ENCODE data around the gene TICAM1. TPM values are rescaled to one million over a fixed set of nuclear protein-coding genes. Genes with fewer than 3 reads are reported as not detected.
A peak's percentile ranks its signal among the peaks of the same experiment; 100 is the strongest.

TICAM1 gene
- total RNA-seq, 1 donor = 3.2 TPM

DNA sequence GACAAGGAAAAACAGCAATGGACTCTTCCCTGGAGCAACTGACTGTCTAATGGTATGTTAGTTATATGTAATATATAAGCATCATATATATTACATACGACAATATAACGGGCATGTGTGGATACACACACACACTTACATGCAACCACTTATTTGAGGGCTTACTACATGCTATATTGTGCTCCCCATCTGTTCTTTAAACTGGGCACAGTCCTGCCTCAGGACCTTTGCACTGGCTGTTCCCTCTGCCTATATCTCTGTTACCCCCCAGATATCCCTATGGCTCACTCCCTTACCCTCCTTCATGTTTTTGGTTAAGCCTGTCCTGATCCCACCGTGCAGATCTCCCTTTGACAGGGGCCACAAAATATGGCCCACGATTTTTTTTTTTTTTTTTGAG, 10.2 kb downstream of the TICAM1 start:
- no peak overlapping the region for H3K4me3 ChIP-seq (ENCODE audit: low read depth, low read length)
- TF ChIP-seq, protein P1, sequence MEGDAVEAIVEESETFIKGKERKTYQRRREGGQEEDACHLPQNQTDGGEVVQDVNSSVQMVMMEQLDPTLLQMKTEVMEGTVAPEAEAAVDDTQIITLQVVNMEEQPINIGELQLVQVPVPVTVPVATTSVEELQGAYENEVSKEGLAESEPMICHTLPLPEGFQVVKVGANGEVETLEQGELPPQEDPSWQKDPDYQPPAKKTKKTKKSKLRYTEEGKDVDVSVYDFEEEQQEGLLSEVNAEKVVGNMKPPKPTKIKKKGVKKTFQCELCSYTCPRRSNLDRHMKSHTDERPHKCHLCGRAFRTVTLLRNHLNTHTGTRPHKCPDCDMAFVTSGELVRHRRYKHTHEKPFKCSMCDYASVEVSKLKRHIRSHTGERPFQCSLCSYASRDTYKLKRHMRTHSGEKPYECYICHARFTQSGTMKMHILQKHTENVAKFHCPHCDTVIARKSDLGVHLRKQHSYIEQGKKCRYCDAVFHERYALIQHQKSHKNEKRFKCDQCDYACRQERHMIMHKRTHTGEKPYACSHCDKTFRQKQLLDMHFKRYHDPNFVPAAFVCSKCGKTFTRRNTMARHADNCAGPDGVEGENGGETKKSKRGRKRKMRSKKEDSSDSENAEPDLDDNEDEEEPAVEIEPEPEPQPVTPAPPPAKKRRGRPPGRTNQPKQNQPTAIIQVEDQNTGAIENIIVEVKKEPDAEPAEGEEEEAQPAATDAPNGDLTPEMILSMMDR (IDR thresholded peaks at IDR 0.05; ENCODE audit: insufficient read depth, low read length) = no peak
- DNase-seq (ENCODE audit: low read depth) = no peak

DNA sequence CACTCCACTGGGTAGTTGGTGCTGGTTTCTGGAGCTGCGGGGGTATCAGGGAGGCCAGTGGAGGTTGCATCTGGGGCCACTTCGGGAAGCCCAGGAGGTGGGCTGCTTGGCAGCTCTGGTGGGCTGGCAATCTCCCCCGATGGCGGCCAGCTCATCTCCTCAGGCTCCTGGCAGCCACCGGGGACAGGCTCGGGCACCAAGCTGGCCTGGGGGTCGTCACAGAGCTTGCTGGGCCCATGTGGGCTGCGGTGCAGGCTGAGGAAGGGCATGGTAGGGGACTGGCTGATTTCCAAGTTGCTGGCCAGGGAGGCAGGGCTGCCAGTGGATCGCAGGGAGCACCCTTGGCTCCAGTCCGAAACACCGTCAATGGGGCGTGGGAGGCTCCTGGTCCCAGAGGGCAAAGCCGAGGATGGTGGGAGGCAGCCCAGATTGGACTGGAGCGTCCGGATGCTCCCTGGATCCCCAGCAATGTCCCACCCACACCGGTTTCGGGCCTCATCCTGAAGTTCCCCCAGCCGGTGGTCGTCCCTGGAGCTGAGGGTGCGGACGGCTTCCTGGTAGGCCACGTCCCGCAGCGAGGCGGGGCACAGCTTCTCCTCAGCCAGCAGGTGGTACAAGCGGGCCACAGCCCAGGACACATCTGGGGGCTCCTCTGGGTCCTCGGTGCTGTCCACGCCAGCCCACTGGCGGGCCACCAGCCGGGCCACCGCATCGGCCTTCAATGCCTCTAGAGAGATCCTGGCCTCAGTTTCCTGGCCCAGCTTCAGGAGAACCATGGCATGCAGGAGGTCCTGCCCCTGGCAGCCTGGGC, 13.8 kb downstream of the TICAM1 start:
- TF ChIP-seq, protein P1 (IDR thresholded peaks at IDR 0.05; ENCODE audit: insufficient read depth, low read length) = no peak
- DNase-seq (ENCODE audit: low read depth) = no peak
- H3K4me3 ChIP-seq (ENCODE audit: low read depth, low read length) = no peak overlapping the region

DNA sequence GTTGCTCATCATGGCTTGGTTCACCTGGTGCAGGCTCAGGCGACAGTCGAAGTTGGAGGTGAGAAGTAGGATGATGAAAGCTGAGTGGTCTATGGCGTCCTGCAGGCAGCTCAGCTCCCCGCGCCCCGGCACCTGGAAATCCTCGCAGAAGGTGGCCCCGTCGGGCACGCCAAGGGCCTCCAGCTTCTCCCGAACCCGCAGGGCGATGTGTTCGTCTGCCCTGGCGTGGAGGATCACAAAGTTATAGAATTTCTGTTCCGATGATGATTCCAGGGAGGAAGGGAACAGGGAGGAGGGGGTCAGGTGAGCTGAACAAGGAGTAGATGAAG, 14.6 kb downstream of the TICAM1 start:
- TF ChIP-seq, protein P1 (IDR thresholded peaks at IDR 0.05; ENCODE audit: insufficient read depth, low read length) = no peak
- no peak overlapping the region for H3K4me3 ChIP-seq (ENCODE audit: low read depth, low read length)
- DNase-seq (ENCODE audit: low read depth) = no peak

DNA sequence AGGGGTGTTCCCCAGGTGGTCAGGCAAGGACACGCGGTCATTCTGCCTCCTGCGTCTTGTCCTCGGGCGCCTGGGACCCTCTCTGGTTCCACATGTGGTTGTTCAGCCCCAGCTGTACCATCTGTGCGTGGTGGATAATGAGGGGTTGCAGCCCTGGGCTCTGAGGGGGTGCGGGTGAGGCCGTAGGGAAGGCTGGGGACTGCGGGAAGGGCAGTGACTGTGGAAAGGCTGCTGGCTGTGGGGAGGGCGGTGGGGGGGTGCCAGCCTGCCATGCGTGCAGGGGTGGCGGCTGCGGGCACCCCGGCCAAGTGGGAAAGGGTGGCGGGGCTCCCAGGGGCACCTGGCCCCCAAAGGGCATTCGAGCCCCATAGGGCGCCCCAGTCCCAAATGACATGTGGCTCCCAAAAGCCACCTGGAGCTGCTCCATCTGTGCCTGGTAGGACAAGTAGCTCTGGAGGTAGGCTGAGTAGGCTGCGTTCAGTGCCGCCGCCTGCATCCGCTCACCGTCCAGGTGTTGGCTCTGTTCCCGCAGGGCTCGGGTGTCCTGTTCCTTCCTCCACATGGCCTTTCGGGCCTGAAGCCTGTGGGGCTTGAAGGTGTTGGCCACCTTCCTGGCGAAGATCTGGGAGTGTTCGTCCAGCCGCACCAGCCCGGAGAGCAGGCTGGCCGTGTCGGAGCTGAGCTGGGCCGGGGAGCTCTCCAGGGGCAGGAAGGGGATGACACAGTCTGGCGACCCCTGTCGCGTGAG, 15.1 kb downstream of the TICAM1 start:
- TF ChIP-seq, protein P1 (IDR thresholded peaks at IDR 0.05; ENCODE audit: insufficient read depth, low read length) = no peak
- H3K4me3 ChIP-seq (ENCODE audit: low read depth, low read length) = no peak overlapping the region
- DNase-seq (ENCODE audit: low read depth) = no peak

DNA sequence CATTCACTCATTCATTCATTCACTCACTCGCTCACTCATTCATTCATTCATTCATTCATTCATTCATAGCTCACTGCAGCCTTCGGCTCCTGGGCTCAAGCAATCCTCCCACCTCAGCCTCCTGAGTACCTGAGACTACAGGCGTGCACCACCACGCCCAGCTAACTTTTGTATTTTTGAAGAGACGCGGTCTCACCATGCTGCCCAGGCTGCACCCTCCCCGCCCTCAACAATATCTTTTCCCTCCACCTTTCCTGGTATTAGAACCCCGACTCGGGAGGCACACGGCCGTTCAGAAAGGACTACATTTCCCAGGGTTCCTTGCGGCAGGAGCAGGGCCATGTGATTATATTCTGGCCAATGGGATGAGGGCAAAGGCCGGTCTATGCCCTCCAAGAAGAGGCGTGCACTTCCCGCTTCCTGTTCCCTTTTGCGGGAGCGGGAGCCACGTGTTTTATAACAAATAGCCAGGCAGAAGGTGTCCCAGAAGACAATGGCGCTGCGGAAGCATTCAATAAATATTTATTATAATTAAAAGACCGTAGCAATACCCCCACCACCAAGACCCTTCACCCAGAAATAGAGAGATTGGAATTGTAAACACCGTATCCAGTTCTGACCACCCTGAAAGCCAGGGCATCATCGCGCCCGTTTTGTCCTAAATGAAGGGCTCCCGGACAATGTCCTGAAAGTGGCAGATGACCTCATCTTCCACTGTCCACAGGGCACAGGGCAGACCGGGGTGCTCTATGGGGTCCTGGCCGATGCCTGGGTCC, 15.9 kb downstream of the TICAM1 start:
- no peak overlapping the region for H3K4me3 ChIP-seq (ENCODE audit: low read depth, low read length)
- DNase-seq (ENCODE audit: low read depth) = peak; percentile 93
- TF ChIP-seq, protein P1 (IDR thresholded peaks at IDR 0.05; ENCODE audit: insufficient read depth, low read length) = no peak

DNA sequence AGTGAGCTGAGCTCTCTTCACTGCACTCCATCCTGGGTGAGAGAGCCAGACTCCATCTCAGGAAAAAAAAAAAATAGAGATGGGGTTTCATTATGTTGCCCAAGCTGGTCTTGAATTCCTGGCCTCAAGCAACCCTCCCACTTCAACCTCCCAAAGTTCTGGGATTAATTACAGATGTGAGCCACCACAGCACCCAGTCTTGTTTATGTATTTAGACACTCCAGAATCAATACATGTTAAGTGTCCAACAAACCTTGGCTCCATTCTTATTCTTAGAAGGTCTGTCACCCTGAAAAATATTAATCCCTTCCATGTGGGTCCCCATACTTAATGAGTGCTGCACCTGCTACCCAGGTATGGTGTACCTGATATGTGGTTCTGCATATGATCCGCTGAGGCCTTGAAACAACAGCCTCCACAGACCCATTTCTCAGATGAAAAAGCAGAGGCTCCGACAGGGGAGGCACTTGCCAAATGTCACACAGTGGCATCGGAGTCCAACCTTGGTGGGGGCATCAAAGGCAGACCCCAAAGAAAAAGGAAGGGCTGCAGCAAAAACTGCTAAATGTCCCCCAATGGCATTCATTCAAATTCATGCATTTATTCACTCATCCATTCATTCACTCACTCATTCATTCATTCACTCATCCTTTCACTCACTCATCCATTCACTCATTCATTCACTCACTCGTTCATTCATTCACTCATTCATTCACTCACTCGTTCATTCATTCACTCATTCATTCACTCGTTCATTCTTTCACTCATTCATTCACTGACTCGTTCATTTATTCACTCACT, 16.7 kb downstream of the TICAM1 start:
- DNase-seq (ENCODE audit: low read depth) = peak; percentile 71
- no peak overlapping the region for H3K4me3 ChIP-seq (ENCODE audit: low read depth, low read length)
- TF ChIP-seq, protein P1 (IDR thresholded peaks at IDR 0.05; ENCODE audit: insufficient read depth, low read length) = no peak

Data from fibroblast of the aortic adventitia (primary cell).